Right lobe of liver (tissue), 4 donors: ENCODE data around the gene TAF11.

ENCODE experiments used
- POLR2A ChIP-seq: fragments of 450-650 bp; IDR thresholded peaks from one replicate; pipeline ENCODE4 v1.6.1; 2017; ENCODE audit warnings: antibody characterized with exemption, mild to moderate bottlenecking
- TF ChIP-seq, protein P1 (sequence below), 4 donors: fragments of 200-600 bp in 3 of 4; fragments of 450-650 bp in 1 of 4; IDR thresholded peaks; one replicate each; pipeline versions ENCODE4 v1.5.1 to v1.8.0; 2016 to 2022; ENCODE audit warnings: antibody characterized with exemption in 4 of 4, mild to moderate bottlenecking in 2 of 4
- donor health status: DM: no; HTN: no; CAD: no.
- donor health status: DM: no; HTN: no; CAD: no.
- donor health status: DM: no; HTN: yes; CAD: no.

DNA sequence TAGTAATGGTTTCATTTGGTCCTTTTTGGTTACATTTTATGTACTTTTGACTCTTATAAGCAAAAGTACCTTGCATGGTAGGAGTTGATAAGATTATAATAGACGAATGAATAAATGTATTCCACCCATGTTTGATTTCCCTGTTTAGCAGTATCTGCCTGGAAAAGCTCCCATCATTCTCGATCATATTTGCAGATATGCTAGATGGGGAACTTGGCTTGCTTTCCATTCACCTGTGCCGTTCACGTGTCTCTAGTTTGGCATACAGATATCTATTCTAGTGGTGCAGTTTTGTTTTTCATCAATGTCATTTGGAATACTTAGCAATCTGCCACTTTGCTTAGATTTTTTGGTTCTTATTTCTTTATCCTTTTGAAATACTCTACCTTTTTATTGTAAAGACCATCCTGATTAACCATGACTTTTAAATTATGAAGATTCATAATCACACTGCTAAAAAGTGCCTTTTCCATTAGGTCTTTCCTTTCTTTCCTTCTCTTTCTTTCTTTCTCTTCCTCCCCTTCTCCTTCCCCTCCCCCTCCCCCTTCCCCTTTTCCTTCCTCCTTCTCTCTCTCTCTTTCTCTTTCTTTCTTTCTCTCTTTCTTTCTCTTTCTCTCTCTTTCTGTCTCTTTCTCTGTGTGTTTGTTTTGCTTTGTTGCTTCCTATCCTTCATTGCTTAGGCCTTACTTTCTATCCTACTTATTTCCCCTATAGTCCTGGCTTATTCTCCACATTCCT, 41.6 kb upstream of the TAF11 start:
- TF ChIP-seq, protein P1, sequence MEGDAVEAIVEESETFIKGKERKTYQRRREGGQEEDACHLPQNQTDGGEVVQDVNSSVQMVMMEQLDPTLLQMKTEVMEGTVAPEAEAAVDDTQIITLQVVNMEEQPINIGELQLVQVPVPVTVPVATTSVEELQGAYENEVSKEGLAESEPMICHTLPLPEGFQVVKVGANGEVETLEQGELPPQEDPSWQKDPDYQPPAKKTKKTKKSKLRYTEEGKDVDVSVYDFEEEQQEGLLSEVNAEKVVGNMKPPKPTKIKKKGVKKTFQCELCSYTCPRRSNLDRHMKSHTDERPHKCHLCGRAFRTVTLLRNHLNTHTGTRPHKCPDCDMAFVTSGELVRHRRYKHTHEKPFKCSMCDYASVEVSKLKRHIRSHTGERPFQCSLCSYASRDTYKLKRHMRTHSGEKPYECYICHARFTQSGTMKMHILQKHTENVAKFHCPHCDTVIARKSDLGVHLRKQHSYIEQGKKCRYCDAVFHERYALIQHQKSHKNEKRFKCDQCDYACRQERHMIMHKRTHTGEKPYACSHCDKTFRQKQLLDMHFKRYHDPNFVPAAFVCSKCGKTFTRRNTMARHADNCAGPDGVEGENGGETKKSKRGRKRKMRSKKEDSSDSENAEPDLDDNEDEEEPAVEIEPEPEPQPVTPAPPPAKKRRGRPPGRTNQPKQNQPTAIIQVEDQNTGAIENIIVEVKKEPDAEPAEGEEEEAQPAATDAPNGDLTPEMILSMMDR (IDR thresholded peaks at IDR 0.05): no peak
- no peak for TF ChIP-seq POLR2A
